IPS-11a (cell line): ENCODE data around the gene THBS3.
"Not testable (repeated sequence)": the region's sequence is repeated elsewhere in the genome, so short reads cannot be mapped to it uniquely, and the experiment has no call there.

Source experiments
- H3K4me3 ChIP-seq: one replicate; pipeline ENCODE4 v1.5.1; 2013; ENCODE audit warnings: low read depth, low read length, control low read depth

Gene THBS3

GRCh38 chr1:155235375-155235774 lies 27.7 kb upstream of the THBS3 start:
- H3K4me3 ChIP-seq, result not testable (repeated sequence)

GRCh38 chr1:155233502-155233901 lies 25.8 kb upstream of the THBS3 start:
- not testable (repeated sequence) for H3K4me3 ChIP-seq

- H3K4me3 ChIP-seq, result not testable (repeated sequence)
Observed at GRCh38 chr1:155232001-155232978, 24.6 kb upstream of the THBS3 start.

GRCh38 chr1:155231302-155231701 lies 23.6 kb upstream of the THBS3 start:
- not testable (repeated sequence) for H3K4me3 ChIP-seq

- peak overlapping the region; percentile 57 for H3K4me3 ChIP-seq
Observed at GRCh38 chr1:155228096-155228427, 20.4 kb upstream of the THBS3 start.

GRCh38 chr1:155227261-155228095 lies 19.8 kb upstream of the THBS3 start:
- peak overlapping the region; percentile 76 for H3K4me3 ChIP-seq

- H3K4me3 ChIP-seq, result peak overlapping the region; percentile 76
Observed at GRCh38 chr1:155226910-155227260, 19.2 kb upstream of the THBS3 start.

- peak overlapping the region; percentile 76 for H3K4me3 ChIP-seq
Observed at GRCh38 chr1:155226188-155226909, 18.7 kb upstream of the THBS3 start.

GRCh38 chr1:155225404-155225759 lies 17.7 kb upstream of the THBS3 start:
- not testable (repeated sequence) for H3K4me3 ChIP-seq

- no peak overlapping the region for H3K4me3 ChIP-seq
Observed at GRCh38 chr1:155223047-155223446, 15.3 kb upstream of the THBS3 start.

GRCh38 chr1:155220211-155220965 lies 12.7 kb upstream of the THBS3 start:
- H3K4me3 ChIP-seq, result not testable (repeated sequence)

GRCh38 chr1:155219592-155220031 lies 11.9 kb upstream of the THBS3 start:
- H3K4me3 ChIP-seq, result no peak overlapping the region

GRCh38 chr1:155218854-155219591 lies 11.3 kb upstream of the THBS3 start:
- H3K4me3 ChIP-seq, result no peak overlapping the region

GRCh38 chr1:155214702-155215101 lies 7.0 kb upstream of the THBS3 start:
- H3K4me3 ChIP-seq, result not testable (repeated sequence)

- not testable (repeated sequence) for H3K4me3 ChIP-seq
Observed at GRCh38 chr1:155212051-155212440, 4.3 kb upstream of the THBS3 start.

- H3K4me3 ChIP-seq, result not testable (repeated sequence)
Observed at GRCh38 chr1:155211381-155212050, 3.8 kb upstream of the THBS3 start.

- H3K4me3 ChIP-seq, result no peak overlapping the region
Observed at GRCh38 chr1:155210314-155211104, 2.8 kb upstream of the THBS3 start.

GRCh38 chr1:155209312-155209721 lies 1.6 kb upstream of the THBS3 start:
- peak overlapping the region; percentile 91 for H3K4me3 ChIP-seq
